ENCODE data around the gene PEX10.

PEX10 gene

DNA sequence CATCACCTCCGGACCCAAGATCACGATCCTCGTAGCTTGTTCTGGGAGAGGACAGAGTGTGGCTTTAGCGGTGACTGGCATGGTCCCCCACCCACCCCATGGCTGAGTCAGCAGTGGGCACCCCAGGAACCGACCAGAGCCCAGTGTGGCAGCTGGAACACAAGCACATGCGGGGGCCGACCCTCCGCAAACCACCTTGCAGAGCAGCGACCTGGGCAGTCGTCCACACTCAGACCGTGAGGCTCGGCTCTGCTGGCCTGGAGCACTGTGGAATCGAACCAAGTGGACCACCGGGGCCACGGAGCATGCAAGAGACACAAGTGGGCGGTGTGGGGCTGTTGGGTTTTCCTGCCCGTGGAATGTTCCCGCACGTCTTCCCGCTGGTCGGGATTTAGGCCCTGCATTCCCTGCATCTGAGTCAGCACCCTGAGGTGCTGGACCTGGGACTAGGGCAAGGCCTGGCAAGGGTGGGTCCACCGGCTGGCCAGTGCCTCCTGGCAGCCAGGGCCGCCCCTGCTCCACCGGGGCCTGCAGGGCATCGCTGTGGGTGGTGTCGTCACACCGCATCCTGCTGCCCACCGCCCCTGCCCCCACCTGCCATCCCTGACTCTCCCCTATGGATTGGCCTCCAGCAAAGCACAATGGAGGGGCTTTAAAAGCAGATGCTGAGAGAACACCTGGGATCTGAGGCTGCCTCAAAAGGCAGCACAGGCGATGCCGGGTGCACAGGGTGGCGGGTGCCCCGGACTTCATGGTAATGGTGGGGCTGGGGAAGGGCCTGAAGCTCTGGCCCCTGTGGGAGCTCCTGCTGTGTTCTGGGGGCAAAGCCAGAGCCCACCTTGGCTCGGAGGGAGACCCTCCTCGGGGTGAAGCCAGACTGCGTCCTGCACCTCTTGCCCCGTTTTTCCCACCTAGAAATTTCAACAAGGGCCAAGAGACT lies 39.5 kb downstream of the PEX10 start:
- DNase-seq: no peak

DNA sequence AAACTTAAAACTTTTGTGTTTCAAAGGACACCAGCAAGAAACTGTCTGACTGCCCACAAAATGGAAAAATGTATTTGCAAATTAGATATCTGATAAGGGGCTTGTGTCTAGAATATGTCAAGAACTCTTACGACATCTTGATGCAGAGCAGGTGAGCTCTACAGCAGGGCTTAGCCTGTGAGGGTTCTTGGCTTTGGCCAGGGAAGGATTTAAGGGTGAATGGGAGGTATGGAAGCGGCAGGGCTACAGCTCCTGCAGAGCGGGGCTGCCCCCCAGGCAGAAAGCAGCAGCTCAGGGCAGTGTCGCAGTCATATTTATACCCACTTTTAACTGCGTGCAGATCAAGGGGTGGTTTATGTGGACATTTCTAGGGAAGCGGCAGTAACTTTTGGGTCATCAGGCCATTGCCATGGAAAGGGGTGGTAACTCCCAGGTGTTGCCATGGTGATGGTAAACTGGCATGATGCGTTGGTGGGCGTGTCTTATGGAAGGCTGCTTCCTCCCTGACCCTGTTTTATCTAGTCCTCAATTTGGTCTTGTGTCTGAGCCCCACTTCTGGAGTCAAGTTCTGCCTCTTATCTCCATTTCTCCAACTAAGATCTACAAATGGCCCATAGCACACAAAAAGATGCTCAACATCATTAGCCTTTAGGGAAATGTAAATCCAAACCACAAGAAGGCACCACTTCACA lies 44.2 kb downstream of the PEX10 start:
- DNase-seq: no peak

DNA sequence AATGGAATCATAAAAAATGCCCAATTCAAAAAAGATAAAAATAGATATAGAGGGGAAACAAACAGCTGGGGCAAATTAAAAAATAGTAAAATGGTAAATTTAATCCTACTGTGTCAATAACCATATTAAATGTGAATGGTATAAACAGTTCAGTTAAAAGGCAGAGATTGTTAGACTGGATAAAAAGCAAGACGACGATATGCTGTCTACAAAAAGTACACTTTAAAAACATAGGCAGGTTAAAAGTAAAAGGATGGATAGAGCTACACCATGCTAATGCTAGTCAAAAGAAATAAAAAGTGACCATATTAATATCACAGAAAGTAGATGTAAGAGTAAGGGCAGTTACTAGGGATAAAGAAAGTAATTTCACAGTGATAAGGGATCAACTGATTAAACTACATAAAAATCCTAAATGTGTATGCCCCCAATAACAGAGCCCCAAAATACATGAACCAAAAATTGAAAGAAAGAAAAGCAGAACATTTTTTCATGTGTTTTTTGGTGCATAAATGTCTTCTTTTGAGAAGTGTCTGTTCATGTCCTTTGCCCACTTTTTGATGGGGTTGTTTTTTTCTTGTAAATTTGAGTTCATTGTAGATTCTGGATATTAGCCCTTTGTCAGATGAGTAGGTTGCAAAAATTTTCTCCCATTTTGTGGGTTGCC lies 48.4 kb downstream of the PEX10 start:
- no peak for DNase-seq

DNA sequence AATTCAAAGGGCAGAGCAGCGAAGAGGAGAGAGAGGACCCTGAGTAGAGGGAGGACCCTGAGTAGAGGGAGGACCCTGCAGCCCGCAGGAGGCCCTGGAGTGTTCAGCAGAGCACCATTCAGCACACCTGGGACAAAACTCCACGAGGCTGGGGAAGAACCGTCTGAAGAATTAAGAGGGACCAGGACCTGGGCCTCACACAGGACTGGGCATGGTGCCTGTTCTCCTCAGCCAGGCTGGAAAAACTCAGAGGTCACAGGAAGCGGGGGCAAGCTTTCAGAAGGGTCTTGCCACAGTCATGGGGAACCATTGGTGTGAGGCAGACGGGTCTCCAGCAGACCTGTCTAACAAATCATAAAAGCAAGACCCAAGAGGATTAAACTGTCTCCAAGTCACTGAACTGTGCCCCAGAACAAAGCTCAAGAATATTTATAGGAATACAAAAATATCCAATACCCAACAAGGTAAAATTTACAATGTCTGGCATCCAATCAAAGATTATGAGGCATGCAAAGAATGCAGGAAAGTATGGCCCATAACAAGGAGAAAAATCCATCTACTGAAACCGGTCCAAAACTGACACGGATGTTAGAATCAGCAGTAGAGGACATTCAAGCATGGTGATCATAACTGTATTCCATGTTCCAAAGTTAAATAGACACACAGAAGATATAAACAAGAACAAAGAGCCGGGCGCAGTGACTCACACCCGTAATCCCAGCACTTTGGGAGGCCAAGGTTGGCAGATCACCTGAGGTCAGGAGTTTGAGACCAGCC lies 51.6 kb downstream of the PEX10 start:
- DNase-seq: no peak

DNA sequence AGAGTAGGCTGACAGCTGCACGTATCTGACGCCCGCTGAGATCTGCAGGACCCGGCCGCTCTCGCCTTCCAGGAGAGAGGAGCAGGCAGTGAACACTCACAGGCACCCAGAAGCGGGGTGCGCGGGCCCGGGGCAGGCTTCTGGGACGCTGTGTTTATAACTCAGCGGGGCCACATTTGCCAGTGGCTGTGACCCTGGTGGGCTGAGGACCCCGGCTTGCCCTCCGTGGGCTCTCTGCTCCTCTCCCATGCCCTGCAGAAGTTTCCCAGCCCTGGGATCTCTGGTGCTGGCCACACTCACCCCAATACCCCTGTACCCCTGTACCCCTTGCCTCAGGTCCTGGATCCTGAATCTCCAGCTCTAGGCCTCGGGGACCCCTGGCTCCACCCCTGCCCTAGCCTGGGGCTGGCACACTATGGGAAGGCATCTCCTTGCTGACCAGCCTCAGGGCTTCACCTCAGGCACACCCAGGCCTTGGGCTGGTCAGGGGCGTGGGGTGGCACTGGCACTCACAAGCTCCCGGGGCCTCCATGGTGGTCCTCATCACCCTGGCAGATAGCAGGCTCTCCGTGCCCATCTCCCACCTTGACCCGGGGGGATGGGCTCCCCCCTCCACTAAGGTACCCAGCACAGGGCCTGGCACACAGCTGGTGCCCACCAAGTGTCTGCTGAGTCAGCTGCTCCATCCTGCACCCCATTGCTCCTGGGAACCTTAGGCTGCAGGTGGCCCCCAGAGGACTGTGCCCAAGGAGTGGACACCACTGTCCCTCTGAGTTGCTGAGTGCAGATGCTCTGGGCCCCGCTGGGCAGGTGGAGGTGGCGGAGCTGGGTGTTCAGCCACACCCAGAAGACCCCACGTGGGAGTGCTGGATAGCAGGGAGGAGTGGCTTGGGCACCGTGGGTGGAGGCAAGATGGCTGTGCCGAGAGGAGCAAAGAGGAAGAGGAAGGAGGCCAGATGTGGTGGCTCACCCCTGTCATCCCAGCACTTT lies 53.4 kb downstream of the PEX10 start:
- no peak for DNase-seq

DNA sequence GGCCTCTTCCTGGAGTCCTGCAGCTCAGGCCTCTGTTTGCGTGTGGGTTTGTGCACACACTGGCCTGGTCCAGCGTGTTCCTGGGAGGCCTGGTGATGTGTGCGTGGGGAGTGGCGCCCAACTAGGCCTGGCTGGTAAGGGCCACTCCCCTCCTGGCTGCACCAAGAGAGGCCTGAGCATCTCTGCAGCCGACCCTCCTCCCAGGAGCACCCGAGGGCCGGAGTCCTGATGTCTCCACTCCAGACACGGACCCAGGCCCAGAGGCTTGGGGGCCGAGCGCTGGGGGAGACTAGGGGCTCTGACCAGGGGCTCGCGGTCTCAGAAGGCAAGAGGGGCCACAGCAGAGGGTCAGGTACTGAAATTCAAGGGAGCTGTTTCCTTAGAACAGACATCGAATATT lies 54.3 kb downstream of the PEX10 start:
- no peak for DNase-seq

DNA sequence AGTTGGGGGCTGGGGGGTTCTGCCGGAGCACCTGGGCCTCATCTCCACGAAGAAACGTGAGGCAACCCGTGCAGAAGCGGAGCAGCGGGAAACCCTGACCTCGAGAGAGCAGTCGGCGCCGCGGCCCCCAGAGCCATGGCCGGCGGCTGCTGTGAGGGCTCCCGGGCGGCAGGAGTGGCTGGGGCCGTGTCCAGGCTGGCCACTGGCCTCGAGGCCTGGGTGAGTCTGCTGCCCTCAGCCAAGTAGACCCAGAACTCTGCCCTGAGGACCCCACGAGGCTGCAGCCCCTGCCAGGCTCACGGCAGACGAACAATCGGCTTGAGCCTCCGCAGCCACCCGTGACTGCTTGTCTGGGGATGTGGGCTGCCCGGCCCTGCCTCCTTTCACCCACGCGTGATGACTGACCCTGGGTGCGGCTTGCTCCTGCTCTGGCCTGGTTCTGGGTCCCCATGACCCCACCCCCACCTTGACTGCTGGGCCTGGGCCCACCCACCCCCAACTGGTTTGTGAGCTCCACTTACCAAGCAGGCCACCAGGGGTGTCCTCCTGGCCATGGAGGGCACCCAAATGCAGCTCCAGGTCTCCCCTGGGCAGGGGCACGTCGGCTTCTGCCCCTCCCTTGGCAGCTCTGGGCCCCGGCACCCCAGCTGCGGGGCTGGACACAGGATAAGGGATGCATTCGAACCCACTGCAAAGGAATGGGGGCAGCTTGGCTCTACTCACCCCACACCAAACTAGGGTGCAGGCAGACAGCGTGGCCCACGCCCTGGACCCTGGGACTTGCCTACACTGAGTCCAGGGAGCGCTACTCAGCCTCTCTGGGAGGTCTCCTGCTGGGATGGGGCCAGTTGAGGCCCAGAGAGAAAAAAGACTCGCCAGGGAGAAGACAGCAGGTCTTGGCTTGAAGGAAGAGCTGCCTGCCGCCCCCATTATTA lies 55.2 kb downstream of the PEX10 start:
- no peak for DNase-seq

DNA sequence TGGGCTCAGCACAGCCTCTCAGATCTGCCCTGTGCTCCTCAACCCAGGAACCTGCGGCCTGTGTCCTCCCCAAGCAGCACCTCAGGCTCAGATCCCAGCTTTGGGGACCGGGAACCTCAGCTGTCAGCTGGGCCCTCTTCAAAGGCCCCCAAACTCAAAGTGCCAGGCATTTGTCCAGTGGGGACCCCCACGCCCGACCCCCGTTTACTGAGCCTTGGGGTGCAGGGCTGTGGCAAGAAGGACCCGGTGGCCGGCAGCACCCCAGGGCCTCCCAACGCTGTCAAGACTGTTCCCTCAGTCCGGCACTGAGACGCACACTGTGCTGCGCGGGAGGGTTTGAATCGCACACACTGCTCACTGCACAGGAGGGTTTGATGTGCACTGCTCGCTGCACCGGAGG lies 56.0 kb downstream of the PEX10 start:
- no peak for DNase-seq

DNA sequence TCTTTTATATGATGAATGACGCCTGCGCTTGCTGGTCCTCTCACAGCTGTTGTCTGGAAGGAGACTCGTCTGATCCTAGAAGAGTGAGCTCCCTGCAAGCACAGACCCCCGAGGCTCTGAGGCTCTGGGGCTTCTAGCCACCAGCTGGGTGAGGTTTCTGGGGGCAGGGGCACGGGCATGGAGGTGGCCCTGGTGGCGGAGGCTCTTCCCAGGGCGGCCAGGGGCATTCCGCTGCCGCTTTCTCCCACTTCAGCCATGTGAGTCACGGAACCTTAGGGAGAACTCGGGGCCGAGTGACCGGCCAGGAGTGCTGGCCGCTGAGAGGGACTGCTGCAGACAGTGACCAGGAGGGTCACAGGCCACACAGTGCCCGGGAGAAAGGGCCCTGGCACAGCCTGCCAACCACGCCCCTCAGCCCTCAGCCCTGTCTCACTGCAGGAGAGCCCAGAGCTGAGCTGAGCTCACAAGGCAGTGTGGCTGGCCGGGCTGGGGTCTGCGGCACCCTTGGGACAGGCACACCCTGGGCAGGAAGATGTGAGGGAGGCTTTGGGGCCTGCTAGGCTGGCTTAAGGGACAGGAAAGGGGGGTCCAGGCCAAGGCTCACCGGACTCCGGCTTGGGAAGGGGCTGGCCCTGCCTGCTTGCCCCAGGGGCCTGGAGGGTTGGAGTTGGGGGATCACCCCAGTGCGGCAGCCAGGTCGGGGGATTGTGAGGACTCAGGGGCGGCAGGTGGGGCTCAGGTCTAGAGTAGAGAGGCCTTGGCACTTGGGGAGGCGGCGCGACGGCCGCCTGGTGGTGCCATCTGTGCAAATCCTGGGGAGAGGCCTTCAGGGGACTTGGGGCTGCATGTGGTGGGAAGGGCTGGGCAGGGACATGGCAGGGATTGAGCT lies 56.7 kb downstream of the PEX10 start:
- no peak for DNase-seq

DNA sequence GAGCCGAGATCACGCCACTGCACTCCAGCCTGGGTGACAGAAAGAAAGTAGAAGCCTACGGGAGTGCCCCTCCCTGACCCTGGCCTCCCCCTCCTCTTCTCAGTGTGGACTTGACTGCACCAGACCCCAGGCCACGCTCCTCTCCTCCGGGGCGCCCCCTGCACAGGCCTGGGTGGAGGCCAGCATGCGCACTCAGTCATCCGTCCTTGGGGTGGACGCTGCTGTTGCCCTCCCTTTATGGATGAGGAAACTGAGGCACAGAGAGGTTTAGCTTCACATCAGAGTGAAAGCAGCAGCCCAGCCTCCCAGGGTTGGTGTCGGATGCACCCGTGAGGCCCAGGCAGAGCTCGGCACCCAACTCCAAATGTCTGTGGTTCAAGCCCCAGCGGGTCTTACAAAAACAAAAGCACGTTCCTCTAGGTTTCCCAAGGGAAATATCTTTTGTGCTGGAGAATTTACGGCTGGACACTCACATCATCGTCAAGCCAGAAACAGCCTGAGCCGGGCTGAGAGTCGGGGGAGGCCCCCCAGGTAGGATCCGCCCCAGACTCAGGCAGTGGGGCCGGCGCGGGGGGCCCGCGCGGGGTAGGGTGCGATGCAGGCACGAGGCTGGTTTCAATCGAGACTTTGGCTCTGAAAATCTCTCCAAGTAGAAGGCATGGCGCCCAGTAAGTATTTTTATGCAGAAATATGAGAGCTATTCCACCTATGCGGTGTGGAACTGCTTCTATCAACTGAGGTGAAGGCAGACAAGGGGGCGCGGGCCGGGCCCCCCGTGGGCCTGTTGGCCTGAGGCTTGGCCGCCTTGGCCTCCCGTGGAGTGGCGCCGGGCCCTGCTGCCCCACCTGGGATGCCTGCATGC lies 57.6 kb downstream of the PEX10 start:
- no peak for DNase-seq
